Right cardiac atrium (tissue), 5 donors: Measurements from ENCODE around the gene CLDN22. TPM values are rescaled to one million over a fixed set of nuclear protein-coding genes. Genes with fewer than 3 reads are reported as not detected.
A peak's percentile ranks its signal among the peaks of the same experiment; 100 is the strongest.
"Not testable (repeated sequence)": the region's sequence is repeated elsewhere in the genome, so short reads cannot be mapped to it uniquely, and the experiment has no call there.

ENCODE experiments used
- ATAC-seq, 2 donors: fragments of 200-7000 bp; cut with Tn5 transposase; one replicate each; pipeline versions ENCODE4 v1.8.0 to v1.9.1; 2020; ENCODE audit warnings: moderate library complexity in 2 of 2, mild to moderate bottlenecking in 1 of 2
- DNase-seq, 3 donors: peaks; one replicate each; pipeline ENCODE4 v3.0.0-alpha.2; 2020
- H3K27ac ChIP-seq: one replicate; pipeline ENCODE4 v1.5.1; 2013; ENCODE audit warnings: mild to moderate bottlenecking, low read length, control low read depth, moderate library complexity
- H3K27me3 ChIP-seq: one replicate; pipeline ENCODE4 v1.6.1; 2013; ENCODE audit not compliant: control insufficient read depth, insufficient read depth
- H3K4me1 ChIP-seq: one replicate; pipeline ENCODE4 v1.6.1; 2013; ENCODE audit warnings: low read length; ENCODE audit not compliant: control insufficient read depth, insufficient read depth
- H3K4me3 ChIP-seq: one replicate; pipeline ENCODE4 v1.5.1; 2013; ENCODE audit warnings: low read length, control low read depth
- H3K9me3 ChIP-seq: one replicate; pipeline ENCODE4 v1.6.1; 2013; ENCODE audit warnings: low read length; ENCODE audit not compliant: control insufficient read depth
- WGBS: extraction: QIAGEN DNeasy Blood & Tissue Kit; methylation state at CpG from one replicate; pipeline ENCODE4 v1.1.7; 2013; 5-methylcytosine and 5-hydroxymethylcytosine counted together
- intact Hi-C, 4 donors: fragments of 100-400 bp; cut with DNase I; formaldehyde crosslinking; loops; one replicate each; pipeline versions ENCODE4 v1.11.0 to v1.14.0; 2022 to 2023
- polyA plus RNA-seq: library from polyadenylated mRNA; stranded (reverse); fragments of 200-250 nt; gene quantifications from one replicate; pipeline ENCODE4 v1.2.3, GENCODE V29; 2013
- total RNA-seq, 4 donors: library from RNA; stranded (reverse); fragmentation: NEBNext Ultra II Directional; extraction: Animal tissue kit (Norgen Biotek cat#: 25700); gene quantifications; one replicate each; pipeline ENCODE4 v1.2.1, GENCODE V29; 2021
- donor health status: healthy with polysubstance abuse.
- donor health status: DM: no; HTN: yes; CAD: no.
- donor health status: DM: no; HTN: no; CAD: no.
- donor health status: DM: no; HTN: yes; CAD: no; lungs with severe emphysema.
- donor health status: DM: yes; HTN: yes; CAD: no.

Gene CLDN22
- total and polyA plus RNA-seq, 5 donors, result 0.02 TPM; not detected in 4

DNA sequence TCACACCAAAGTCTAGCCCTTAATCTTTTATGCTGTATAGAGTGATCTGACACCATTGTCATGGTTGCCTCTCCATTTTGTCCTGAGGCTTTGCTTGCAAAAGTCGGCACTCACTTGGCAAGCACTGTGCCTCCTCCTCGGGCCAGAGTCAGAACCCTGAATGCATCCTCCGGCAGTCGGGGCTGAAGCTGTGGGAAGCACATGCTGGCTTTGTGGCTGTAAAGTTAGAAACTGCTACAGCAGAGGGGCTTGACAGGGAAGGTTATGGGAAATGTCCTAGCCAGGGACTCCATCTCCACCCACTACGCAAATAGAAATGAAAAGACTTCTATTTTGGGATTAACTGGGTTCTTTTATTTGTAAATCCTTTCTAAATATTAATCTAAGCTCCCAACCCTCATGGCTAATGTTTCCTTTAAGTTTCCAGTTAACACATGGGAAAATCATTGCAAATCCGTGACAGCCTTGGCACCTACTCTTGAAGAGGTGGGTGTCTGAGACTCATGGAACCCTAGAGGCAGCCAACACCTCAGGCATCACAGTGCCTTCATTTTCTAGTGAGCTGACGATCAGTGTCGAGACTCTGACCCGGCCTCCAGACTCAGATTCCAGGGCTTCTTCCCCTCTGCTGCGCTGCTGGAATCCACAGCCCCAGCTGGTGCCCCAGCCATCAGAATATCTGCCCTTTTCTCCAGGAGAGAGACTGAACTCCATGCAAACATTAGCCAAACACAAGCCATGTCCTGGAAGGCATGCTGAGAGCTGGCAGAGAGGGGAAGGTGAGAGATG lies 10.1 kb upstream of the CLDN22 start:
- Histone ChIP-seq H3K27ac (no peak overlapping the region), H3K27me3 (no peaks in the 10 kb centered on the region), H3K4me3 (no peak overlapping the region), H3K9me3 (no peaks in the 10 kb centered on the region), H3K4me1 (no peaks in the 10 kb centered on the region)
- WGBS, result 69% methylated on average over 10 of the region's 10 CpGs
- ATAC-seq (no peak), DNase-seq (no peak)
- intact Hi-C loops, result no loop called here

DNA sequence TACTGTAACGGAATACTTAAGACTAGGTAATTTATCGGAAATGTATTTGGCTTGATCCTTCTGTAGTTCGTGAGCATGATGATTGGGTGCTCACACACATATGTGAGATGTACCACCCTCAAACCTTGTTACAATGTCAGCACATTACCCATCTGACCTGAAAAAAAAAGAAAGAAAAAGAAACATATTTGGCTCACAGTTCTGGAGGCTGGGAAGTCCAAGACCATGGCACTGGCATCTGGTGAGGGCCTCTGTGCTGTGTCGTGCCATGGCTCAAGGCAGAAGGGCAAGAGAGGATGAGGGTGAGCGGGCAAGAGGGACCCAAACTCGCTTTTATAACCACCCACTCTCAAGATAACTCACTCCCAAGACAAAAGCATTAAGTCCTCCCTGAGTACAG lies 9.2 kb upstream of the CLDN22 start:
- intact Hi-C loops, result no loop called here

DNA sequence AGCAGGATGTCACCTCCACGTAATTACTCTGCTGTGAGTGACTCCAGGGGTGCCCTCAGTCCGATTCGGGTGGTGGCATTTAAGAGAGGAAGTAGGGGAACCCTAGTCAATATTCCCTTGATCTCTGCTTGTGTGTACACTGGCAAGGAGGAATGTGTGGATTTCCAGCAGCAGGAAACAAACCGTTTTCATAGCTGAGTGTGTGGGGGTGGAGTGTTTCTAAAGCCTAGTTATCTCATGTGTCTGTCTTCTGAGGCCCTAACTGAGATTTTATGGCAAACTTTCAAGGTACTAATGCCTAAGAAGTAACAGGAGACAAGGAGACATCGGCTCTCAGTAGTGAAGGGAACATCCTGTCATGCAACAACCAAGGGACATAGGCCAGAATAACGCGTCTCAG lies 8.8 kb upstream of the CLDN22 start:
- H3K4me1 ChIP-seq, result no peaks in the 10 kb centered on the region
- DNase-seq (no peak), ATAC-seq (peak in 1 of 2 donors; percentile 19)
- WGBS, result 35% methylated on average over 7 of the region's 7 CpGs
- H3K9me3 ChIP-seq, result no peaks in the 10 kb centered on the region
- no peak overlapping the region for H3K27ac ChIP-seq
- intact Hi-C loops, result no loop called here
- H3K4me3 ChIP-seq, result no peak overlapping the region
- H3K27me3 ChIP-seq, result no peaks in the 10 kb centered on the region

More for the DNA sequence above, 9.2 kb upstream of the CLDN22 start:
- Histone ChIP-seq H3K27ac (no peak overlapping the region), H3K9me3 (no peaks in the 10 kb centered on the region), H3K27me3 (no peaks in the 10 kb centered on the region), H3K4me1 (no peaks in the 10 kb centered on the region), H3K4me3 (no peak overlapping the region)
- DNase-seq (no peak), ATAC-seq (no peak)
- WGBS, result 85% methylated on average over 6 of the region's 6 CpGs

DNA sequence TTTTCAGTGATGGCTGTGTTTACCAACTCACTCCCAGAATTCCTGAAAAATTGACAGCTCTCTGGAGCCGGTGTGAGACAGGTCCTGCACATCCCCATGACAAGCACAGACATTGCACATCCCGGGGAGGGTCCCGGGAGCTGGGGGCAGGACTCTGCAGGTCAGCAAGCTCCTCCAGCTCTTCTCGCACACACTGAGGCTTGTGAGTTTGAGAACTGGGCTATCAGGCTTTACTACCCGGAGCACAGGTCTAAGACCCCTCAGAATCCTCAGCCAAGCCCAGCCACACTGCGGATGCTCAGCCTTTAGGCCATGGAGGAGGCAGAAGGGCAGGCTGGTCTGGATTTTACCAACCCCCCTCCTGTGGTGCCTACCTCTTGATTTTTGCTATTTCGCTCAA lies 7.8 kb upstream of the CLDN22 start:
- Histone ChIP-seq H3K4me3 (no peak overlapping the region), H3K27ac (no peak overlapping the region), H3K9me3 (no peaks in the 10 kb centered on the region), H3K27me3 (no peaks in the 10 kb centered on the region), H3K4me1 (no peaks in the 10 kb centered on the region)
- intact Hi-C loops, result no loop called here
- no peak for DNase-seq
- WGBS, result 94% methylated on average over 7 of the region's 7 CpGs
- ATAC-seq, result no peak

DNA sequence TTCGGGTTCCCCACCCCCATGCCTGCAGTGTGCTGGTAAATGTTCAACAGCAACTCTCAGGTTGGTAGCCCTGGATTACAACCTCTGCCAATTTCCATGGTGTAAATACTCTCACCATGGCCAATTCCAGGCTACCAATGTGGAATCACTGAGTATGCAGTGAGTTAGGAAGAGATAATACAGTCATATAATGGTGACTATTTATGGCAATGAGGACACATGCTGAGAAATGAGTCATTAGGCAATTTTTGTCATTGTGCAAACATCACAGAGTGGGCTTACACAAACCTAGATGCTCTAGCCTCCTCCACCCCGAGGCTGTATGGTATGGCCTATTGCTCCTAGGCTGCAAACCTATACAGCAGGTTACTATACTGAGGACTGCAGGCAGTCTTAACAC lies 6.8 kb upstream of the CLDN22 start:
- H3K4me3 ChIP-seq, result no peak overlapping the region
- ATAC-seq (no peak), DNase-seq (no peak)
- H3K27me3 ChIP-seq, result no peaks in the 10 kb centered on the region
- H3K4me1 ChIP-seq, result no peaks in the 10 kb centered on the region
- intact Hi-C loops, result no loop called here
- WGBS, result 45% methylated on average over 2 of the region's 2 CpGs
- H3K27ac ChIP-seq, result no peak overlapping the region
- H3K9me3 ChIP-seq, result no peaks in the 10 kb centered on the region

DNA sequence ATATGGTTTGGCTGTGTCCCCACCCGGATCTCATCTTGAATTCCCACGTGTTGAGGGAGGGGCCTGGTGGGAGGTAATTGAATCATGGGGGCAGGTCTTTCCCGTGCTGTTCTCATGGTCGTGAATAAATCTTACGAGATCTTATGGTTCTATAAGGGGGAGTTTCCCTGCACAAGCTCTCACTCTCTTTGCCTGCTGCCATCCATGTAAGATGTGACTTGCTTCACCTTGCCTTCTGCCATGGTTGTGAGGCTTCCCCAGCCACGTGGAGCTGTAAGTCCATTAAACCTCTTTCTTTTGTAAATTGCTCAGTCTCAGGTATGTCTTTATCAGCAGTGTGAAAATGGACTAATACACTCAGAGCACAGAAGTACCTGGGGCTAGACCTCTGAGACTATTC lies 6.3 kb upstream of the CLDN22 start:
- ATAC-seq, H3K9me3 ChIP-seq, H3K27me3 ChIP-seq, H3K4me3 ChIP-seq, DNase-seq, H3K27ac ChIP-seq, intact Hi-C loops, H3K4me1 ChIP-seq: not testable (repeated sequence)
- 88% methylated on average over 6 of the region's 6 CpGs for WGBS

DNA sequence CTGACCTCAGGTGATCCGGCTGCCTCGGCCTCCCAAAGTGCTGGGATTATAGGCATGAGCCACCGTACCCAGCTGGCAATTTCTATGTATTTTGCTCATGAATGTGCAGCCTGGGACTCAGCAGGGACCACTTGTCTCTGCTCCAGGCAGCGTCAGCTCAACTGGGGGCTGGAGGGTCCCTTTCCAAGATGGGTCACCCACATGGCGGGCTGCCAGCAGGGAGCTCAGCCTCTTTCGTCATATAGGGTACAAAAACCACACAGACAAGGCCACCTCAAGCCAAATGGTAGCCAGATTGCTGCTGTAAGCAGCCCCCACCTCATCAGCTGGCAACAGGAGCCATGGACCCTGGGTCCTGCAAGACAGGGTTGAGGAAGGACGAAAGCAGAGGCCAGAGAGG lies 4.5 kb upstream of the CLDN22 start:
- Histone ChIP-seq H3K4me3 (no peak overlapping the region), H3K4me1 (no peaks in the 10 kb centered on the region), H3K27ac (no peak overlapping the region), H3K9me3 (no peaks in the 10 kb centered on the region), H3K27me3 (no peaks in the 10 kb centered on the region)
- ATAC-seq (no peak), DNase-seq (no peak)
- WGBS, result 93% methylated on average over 7 of the region's 7 CpGs
- intact Hi-C loops, result no loop called here

DNA sequence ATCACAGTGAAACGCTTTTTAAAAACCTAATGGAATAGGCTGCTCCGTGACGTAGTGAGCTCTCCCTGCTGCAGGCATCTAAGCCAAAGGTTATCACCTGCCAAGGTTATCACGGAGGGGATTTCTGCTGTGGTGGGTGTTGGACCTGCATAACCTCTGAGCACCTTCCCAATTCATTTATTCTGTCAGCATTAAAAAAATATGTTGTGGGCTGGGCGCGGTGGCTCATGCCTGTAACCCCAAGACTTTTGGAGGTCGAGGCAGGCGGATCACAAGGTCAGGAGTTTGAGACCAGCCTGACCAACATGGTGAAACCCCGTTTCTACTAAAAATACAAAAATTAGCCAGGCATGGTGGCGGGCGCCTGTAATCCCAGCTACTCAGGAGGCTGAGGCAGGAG lies 4.0 kb upstream of the CLDN22 start:
- H3K4me1 ChIP-seq, H3K27ac ChIP-seq, H3K9me3 ChIP-seq, DNase-seq, H3K27me3 ChIP-seq, intact Hi-C loops, H3K4me3 ChIP-seq, ATAC-seq: not testable (repeated sequence)
- WGBS, result 86% methylated on average over 11 of the region's 11 CpGs

DNA sequence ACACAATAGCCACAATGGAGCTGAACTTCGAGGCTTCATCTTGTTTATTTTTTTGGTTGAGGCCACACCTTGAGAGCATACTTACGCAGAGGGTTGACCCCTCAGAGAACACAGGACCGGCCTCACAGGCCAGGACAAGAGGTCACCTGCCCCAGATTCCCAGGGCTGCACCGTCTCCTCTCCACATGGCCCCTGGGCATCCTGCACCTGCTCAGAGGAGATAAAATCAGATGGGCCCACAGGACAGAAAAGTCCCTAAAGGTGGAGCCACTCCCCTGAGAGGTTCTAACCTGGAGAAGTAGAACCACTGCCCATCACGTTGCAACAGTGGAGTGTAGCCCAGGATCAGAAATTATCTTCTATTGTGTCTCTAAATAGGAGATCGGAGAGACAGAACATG lies 3.2 kb upstream of the CLDN22 start:
- intact Hi-C loops, result no loop called here

DNA sequence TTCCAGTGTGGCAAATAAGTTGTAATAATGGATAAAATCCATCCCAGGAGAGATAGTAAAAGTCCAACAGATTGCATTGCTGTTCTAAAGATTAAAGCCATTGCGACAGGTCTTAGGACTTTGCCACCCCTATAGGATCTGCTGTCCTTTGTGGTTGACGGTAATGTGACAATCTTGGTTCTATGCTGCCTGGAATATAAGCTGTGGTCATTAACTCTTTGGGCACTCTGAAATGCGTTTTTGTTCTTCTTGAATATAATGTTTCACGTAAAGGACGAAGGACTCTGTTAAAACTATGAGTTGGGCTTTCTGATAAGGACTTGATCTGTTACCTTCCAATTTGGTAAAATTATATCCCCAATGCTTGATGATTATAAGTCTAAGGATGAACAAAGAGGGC lies 2.2 kb upstream of the CLDN22 start, which contains the start of gene CLDN24:
TSS of gene CLDN24 (minus strand) at position 101 of the 400 bp plus-strand sequence. CDS start at position 101, 0 bp downstream.
- Histone ChIP-seq H3K27ac (no peak within 1 kb of the TSS), H3K4me1 (no peaks in the 10 kb centered on the region), H3K27me3 (no peaks in the 10 kb centered on the region), H3K4me3 (no peak within 1 kb of the TSS), H3K9me3 (no peaks in the 10 kb centered on the region)
- DNase-seq (no peak), ATAC-seq (no peak)
- 94% methylated on average over 5 of the region's 5 CpGs for WGBS
- intact Hi-C loops, result no loop called here

More for the DNA sequence above, 3.2 kb upstream of the CLDN22 start:
- 89% methylated on average over 6 of the region's 6 CpGs for WGBS
- Histone ChIP-seq H3K4me1 (no peaks in the 10 kb centered on the region), H3K27me3 (no peaks in the 10 kb centered on the region), H3K27ac (no peak overlapping the region), H3K4me3 (no peak overlapping the region), H3K9me3 (no peaks in the 10 kb centered on the region)
- ATAC-seq (no peak), DNase-seq (no peak)

DNA sequence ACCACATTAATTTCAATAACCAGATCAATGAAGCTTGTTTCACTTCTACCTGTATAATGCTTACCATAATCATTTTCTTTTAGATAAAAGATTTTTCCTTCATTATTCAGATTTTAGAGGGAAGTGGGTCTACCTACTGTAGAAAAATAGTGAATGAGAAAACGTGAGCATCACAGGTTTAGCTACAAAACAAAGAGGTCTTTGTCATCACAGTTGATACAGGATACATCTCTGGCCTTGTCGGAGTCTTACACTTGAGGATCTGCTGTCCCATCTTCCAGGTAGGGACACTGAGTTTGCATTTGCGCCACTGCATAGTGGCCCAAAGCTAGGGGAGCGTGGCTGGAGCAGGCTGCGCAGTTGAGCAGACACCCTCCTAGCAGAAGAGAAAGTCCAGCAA lies 1.4 kb upstream of the CLDN22 start:
- WGBS, result 96% methylated on average over 5 of the region's 5 CpGs
- DNase-seq, result no peak
- H3K27ac ChIP-seq, result no peak overlapping the region
- no peak for ATAC-seq
- H3K4me3 ChIP-seq, result no peak overlapping the region
- no peaks in the 10 kb centered on the region for H3K4me1 ChIP-seq
- H3K27me3 ChIP-seq, result no peaks in the 10 kb centered on the region
- H3K9me3 ChIP-seq, result no peaks in the 10 kb centered on the region
- intact Hi-C loops, result no loop called here

DNA sequence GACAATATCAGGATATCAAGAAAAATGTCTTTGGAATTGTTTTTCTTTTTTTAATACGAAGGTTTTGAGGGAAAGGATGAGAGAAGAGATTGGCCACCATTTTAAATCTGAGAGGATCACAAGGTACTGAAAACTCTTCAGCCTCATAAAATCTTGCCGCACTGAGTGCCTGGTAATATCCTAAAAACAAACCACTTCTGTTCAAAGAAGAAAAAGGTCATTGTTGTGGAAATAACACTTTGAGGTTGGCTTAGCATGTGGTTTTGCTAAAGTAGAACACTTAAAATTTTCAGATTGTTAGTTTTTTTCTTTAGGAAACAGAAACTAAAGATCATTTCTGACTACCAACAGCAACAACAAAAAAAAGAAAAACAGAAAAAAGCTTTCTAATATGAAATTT lies 1.0 kb upstream of the CLDN22 start:
- Histone ChIP-seq H3K4me3 (no peak overlapping the region), H3K27ac (no peak overlapping the region), H3K9me3 (no peaks in the 10 kb centered on the region), H3K27me3 (no peaks in the 10 kb centered on the region), H3K4me1 (no peaks in the 10 kb centered on the region)
- intact Hi-C loops, result no loop called here
- DNase-seq (no peak), ATAC-seq (no peak)
- 81% methylated on average over 2 of the region's 2 CpGs for WGBS
